ENCODE data around the gene SYNDIG1L. TPM values are rescaled to one million over a fixed set of nuclear protein-coding genes. Genes with fewer than 3 reads are reported as not detected.
A peak's percentile ranks its signal among the peaks of the same experiment; 100 is the strongest.

The SYNDIG1L gene
- total and polyA plus RNA-seq, 2 of the 4 experiments (the other 2 are of a cell fraction), result not detected

- H3K27ac ChIP-seq (ENCODE audit: insufficient read depth, low read length), result no peak overlapping the region
- POLR2A ChIA-PET (ENCODE audit: unreplicated experiment), result no interaction called here
- no peak overlapping the region for H2BK5ac ChIP-seq (ENCODE audit: low read depth, low read length, poor library complexity, severe bottlenecking)
- no peak overlapping the region for H3K18ac ChIP-seq (ENCODE audit: low read depth, low read length)
- H3K79me1 ChIP-seq (ENCODE audit: low read depth in 1 of 2, low read length in 2 of 2), result no peaks in the 10 kb centered on the region
- dilution Hi-C loops (cut with HindIII; ENCODE audit: low sequenced_read_pairs, unreplicated experiment) (no loop called here), in situ Hi-C loops (cut with MboI; ENCODE audit: low sequenced_read_pairs) (loop anchor here (5.0 kb wide), 1 partner anchor 108 kb away; no protein-coding TSS in a partner anchor), intact Hi-C loops (cut with micrococcal nuclease) (loop anchor here (10.0 kb wide), 1 partner anchor 440 kb away; no protein-coding TSS in a partner anchor)
- no peak overlapping the region for H3K56ac ChIP-seq (ENCODE audit: extremely low read depth, insufficient read depth, low read length)
- H3K36me3 ChIP-seq (ENCODE audit: control insufficient read depth, insufficient read depth, low read length), result no peaks in the 10 kb centered on the region
- no peaks in the 10 kb centered on the region for H3K4me1 ChIP-seq (ENCODE audit: control insufficient read depth, insufficient read depth, low read length)
- 63% methylated on average over 4 of the region's 7 CpGs; no CpG with 5 or more reads in 1 of the 2 experiments for WGBS, 2 experiments (ENCODE audit: extremely low coverage in 2 of 2, insufficient read length in 1 of 2)
- no TSS peak for BruUV-seq (replicated peaks)
- H4K8ac ChIP-seq (ENCODE audit: low read depth in 2 of 2, low read length in 2 of 2), result no peak overlapping the region
- no peak overlapping the region for H2BK20ac ChIP-seq (ENCODE audit: low read depth, low read length)
- no peak overlapping the region for H3K4me2 ChIP-seq (ENCODE audit: low read depth, low read length)
- H2AK9ac ChIP-seq (replicated peaks; ENCODE audit: low read depth, low read length, poor library complexity), result peak overlapping the region; percentile 65
- no peak overlapping the region for H2BK120ac ChIP-seq (ENCODE audit: low read depth, low read length)
- ATAC-seq (ENCODE audit: low read depth) (no peak), DNase-seq (no peak)
- no peak overlapping the region for H3K14ac ChIP-seq (replicated peaks; ENCODE audit: low read depth, low read length)
- no peak overlapping the region for H4K91ac ChIP-seq (ENCODE audit: insufficient read depth, low read depth, low read length)
- H2AFZ ChIP-seq (replicated peaks; ENCODE audit: low read length, poor library complexity), result peak overlapping the region; percentile 32
- TF ChIP-seq MXI1 (IDR thresholded peaks at IDR 0.05; ENCODE audit: borderline replicate concordance, low read depth, low read length) (no peak), SMC3 (IDR thresholded peaks at IDR 0.05; ENCODE audit: low read depth, low read length) (no peak), MAFK (IDR thresholded peaks at IDR 0.05; ENCODE audit: low read depth, low read length) (no peak), CEBPB (IDR thresholded peaks at IDR 0.05; ENCODE audit: low read depth, low read length) (no peak), CTCF (conservative IDR thresholded peaks at IDR 0.05; ENCODE audit: low read depth, low read length) (no peak), BHLHE40 (IDR thresholded peaks at IDR 0.05; ENCODE audit: low read depth, low read length) (no peak), CHD1 (IDR thresholded peaks at IDR 0.05; ENCODE audit: low read depth, low read length) (no peak)
- H4K5ac ChIP-seq (ENCODE audit: low read depth, low read length), result no peak overlapping the region
- no peak overlapping the region for H3K4ac ChIP-seq (ENCODE audit: low read depth, low read length)
- no peak overlapping the region for H3K23ac ChIP-seq (ENCODE audit: low read depth, low read length)
- H3K9me3 ChIP-seq (ENCODE audit: control insufficient read depth, insufficient read depth, low read length), result no peaks in the 10 kb centered on the region
- no peak overlapping the region for H2BK15ac ChIP-seq (ENCODE audit: low read depth, low read length)
- H2AK5ac ChIP-seq (ENCODE audit: low read depth, low read length), result no peak overlapping the region
- no peak overlapping the region for H3K9ac ChIP-seq (ENCODE audit: low read depth, low read length)
- H4K20me1 ChIP-seq (ENCODE audit: insufficient read depth, low read length), result no peaks in the 10 kb centered on the region
- CTCF ChIA-PET, result no interaction called here
- H3K27me3 ChIP-seq (ENCODE audit: control insufficient read depth, insufficient read depth, low read length), result peaks cover 40% of the 10 kb centered on the region
- no peaks in the 10 kb centered on the region for H3K9me1 ChIP-seq (ENCODE audit: insufficient read depth, low read length)
- H3K4me3 ChIP-seq (ENCODE audit: insufficient read depth, low read depth, low read length), result no peak overlapping the region
These were observed 61.6 kb downstream of the SYNDIG1L start for GRCh38 chr14:74364271-74364880.
